ENCODE measurements around the gene PDIK1L. TPM values are rescaled to one million over a fixed set of nuclear protein-coding genes. Genes with fewer than 3 reads are reported as not detected.

PDIK1L gene
- total and polyA plus RNA-seq, 9 donors = 4.5 to 16.5 (median 10.8) TPM

GRCh38 chr1:26138974-26139558 lies 27.4 kb downstream of the PDIK1L start:
- Histone ChIP-seq H3K27ac (no peak overlapping the region), H3K4me3 (no peak overlapping the region), H3K4me1 (ENCODE audit: insufficient read depth) (no peaks in the 10 kb centered on the region), H3K9me3 (no peaks in the 10 kb centered on the region), H3K27me3 (no peaks in the 10 kb centered on the region), H3K36me3 (no peaks in the 10 kb centered on the region)
- no peak for DNase-seq
- WGBS, 3 donors = 55 to 68% (median 56%) methylated on average over 3 of the region's 3 CpGs
- intact Hi-C loops (cut with DNase I) = no loop called here
- TF ChIP-seq POLR2A (IDR thresholded peaks at IDR 0.05) (no peak), EP300 (IDR thresholded peaks at IDR 0.05) (no peak), CTCF (IDR thresholded peaks at IDR 0.05) (no peak)

- no peaks in the 10 kb centered on the region for H3K9me3 ChIP-seq
- no peaks in the 10 kb centered on the region for H3K4me1 ChIP-seq (ENCODE audit: insufficient read depth)
- no peak overlapping the region for H3K27ac ChIP-seq
- DNase-seq = no peak
- intact Hi-C loops (cut with DNase I) = loop anchor here in 3 of 4 donors (2.0 to 10.0 kb wide), 3 partner anchors 101 to 107 kb away; no protein-coding TSS in a partner anchor
- no peak overlapping the region for H3K4me3 ChIP-seq
- H3K36me3 ChIP-seq = no peaks in the 10 kb centered on the region
- 79 to 83% (median 79%) methylated on average over 8 of the region's 8 CpGs for whole genome bisulfite sequencing, 3 donors
- no peak for TF ChIP-seq CTCF (IDR thresholded peaks at IDR 0.05)
- no peak for TF ChIP-seq EP300 (IDR thresholded peaks at IDR 0.05)
- no peak for TF ChIP-seq POLR2A (IDR thresholded peaks at IDR 0.05)
- H3K27me3 ChIP-seq = no peaks in the 10 kb centered on the region
Measured at GRCh38 chr1:26142159-26142558, 30.5 kb downstream of the PDIK1L start.

- WGBS, 3 donors = 17 to 25% (median 23%) methylated on average over 18 to 19 of the region's 19 CpGs
- DNase-seq = peak; percentile 64 to 79 (median 75)
- intact Hi-C loops (cut with DNase I) = loop anchor here (5.0 to 10.0 kb wide), 2 partner anchors 43 to 110 kb away; no protein-coding TSS in a partner anchor
- H3K36me3 ChIP-seq = no peaks in the 10 kb centered on the region
- TF ChIP-seq EP300 (IDR thresholded peaks at IDR 0.05) (no peak), CTCF (IDR thresholded peaks at IDR 0.05) (peak; percentile 35 to 61 (median 61)), POLR2A (IDR thresholded peaks at IDR 0.05) (no peak)
- H3K9me3 ChIP-seq = no peaks in the 10 kb centered on the region
- H3K4me3 ChIP-seq = no peak overlapping the region
- no peak overlapping the region for H3K27ac ChIP-seq
- H3K4me1 ChIP-seq (ENCODE audit: insufficient read depth) = no peaks in the 10 kb centered on the region
- no peaks in the 10 kb centered on the region for H3K27me3 ChIP-seq
Measured at GRCh38 chr1:26145041-26145959, 33.7 kb downstream of the PDIK1L start.

GRCh38 chr1:26145960-26146294 lies 34.3 kb downstream of the PDIK1L start:
- H3K36me3 ChIP-seq = no peaks in the 10 kb centered on the region
- WGBS, 3 donors = 18 to 32% (median 27%) methylated on average over 6 of the region's 6 CpGs
- no peaks in the 10 kb centered on the region for H3K9me3 ChIP-seq
- no peak for DNase-seq
- H3K27ac ChIP-seq = no peak overlapping the region
- no peak overlapping the region for H3K4me3 ChIP-seq
- intact Hi-C loops (cut with DNase I) = loop anchor here (5.0 to 10.0 kb wide), 2 partner anchors 44 to 111 kb away; no protein-coding TSS in a partner anchor
- TF ChIP-seq POLR2A (IDR thresholded peaks at IDR 0.05) (no peak), EP300 (IDR thresholded peaks at IDR 0.05) (no peak), CTCF (IDR thresholded peaks at IDR 0.05) (no peak)
- no peaks in the 10 kb centered on the region for H3K4me1 ChIP-seq (ENCODE audit: insufficient read depth)
- H3K27me3 ChIP-seq = no peaks in the 10 kb centered on the region
